HepG2 (cell line): Measurements from ENCODE around the gene RSKR. TPM values are rescaled to one million over a fixed set of nuclear protein-coding genes. Genes with fewer than 3 reads are reported as not detected.

Experiments
- ATAC-seq: fragments of 200-7000 bp; cut with Tn5 transposase; 3 replicates; pipeline ENCODE4 v1.9.1; 2020; ENCODE audit warnings: mild to moderate bottlenecking, moderate library complexity
- BruUV-seq: library from RNA; stranded (reverse); fragments of 400-500 nt; replicated peaks from 2 replicates; lab custom pipeline; 2021; lab: Mats Ljungman, UMichigan
- CTCF ChIA-PET: fragments of 300-600 bp; formaldehyde crosslinking; extraction: SDS; loops from one replicate; lab custom pipeline; 2021; ENCODE audit warnings: low total read pairs, inconsistent platforms, low intra/inter-chr PET ratio; lab: Yijun Ruan, JAX
- POLR2A ChIA-PET: fragments of 350-600 bp; sonication (Branson Sonifier 250); formaldehyde crosslinking; loops from one replicate; lab custom pipeline; 2020; ENCODE audit warnings: antibody characterized with exemption, inconsistent platforms; lab: Yijun Ruan, JAX
- DNase-seq: peaks from one replicate; pipeline ENCODE4 v3.0.0-alpha.2; 2015; ENCODE audit warnings: low spot score
- FAIRE-seq: peaks from 3 replicates; lab custom pipeline; 2011; peaks lifted over from hg19 to GRCh38; lab: Jason Lieb, UNC
- H2AFZ ChIP-seq: one replicate; pipeline ENCODE4 v1.6.1; 2011; ENCODE audit warnings: low read length, inconsistent platforms
- H3K27ac ChIP-seq: fragments of 300-600 bp; 3 replicates; pipeline ENCODE4 v1.8.0; 2011; ENCODE audit warnings: mixed run types, mild to moderate bottlenecking, mixed read lengths, low read length, inconsistent platforms; ENCODE audit not compliant: insufficient read depth; ENCODE audit errors: extremely low read length
- H3K27me3 ChIP-seq, 2 experiments: fragments of 200-600 bp in 1 of 2; 2 replicates in 1 of 2; 3 replicates in 1 of 2; pipeline versions ENCODE4 v1.6.0 to v1.8.0; 2011; ENCODE audit warnings: low read length in 2 of 2, mild to moderate bottlenecking in 2 of 2, moderate library complexity in 2 of 2, inconsistent platforms in 1 of 2; ENCODE audit not compliant: insufficient read depth in 2 of 2, control insufficient read depth in 1 of 2
- H3K36me3 ChIP-seq, 2 experiments: fragments of 200-600 bp in 1 of 2; replicated peaks in 1 of 2; 2 replicates in 1 of 2; 3 replicates in 1 of 2; pipeline versions ENCODE4 v1.5.1 to v1.8.0; 2011; ENCODE audit warnings: low read length in 2 of 2, inconsistent platforms in 1 of 2; ENCODE audit not compliant: insufficient read depth in 2 of 2, control insufficient read depth in 1 of 2
- H3K4me1 ChIP-seq: 2 replicates; pipeline ENCODE4 v1.5.1; 2012; ENCODE audit warnings: low read length, inconsistent platforms; ENCODE audit not compliant: insufficient read depth
- H3K4me2 ChIP-seq: 2 replicates; pipeline ENCODE4 v1.6.0; 2011; ENCODE audit warnings: low read depth, low read length, inconsistent platforms
- H3K4me3 ChIP-seq, 3 experiments: fragments of 200-600 bp in 1 of 3; sonication (generic), shearing (Covaris generic) in 1 of 3; replicated peaks in 1 of 3; 2 replicates each; pipeline ENCODE4 v1.5.1; 2011 to 2016; ENCODE audit warnings: low read length in 3 of 3, inconsistent platforms in 2 of 3, low read depth in 2 of 3, mild to moderate bottlenecking in 2 of 3, control low read depth in 1 of 3, mixed read lengths in 1 of 3; ENCODE audit not compliant: insufficient read depth in 1 of 3
- H3K79me2 ChIP-seq: one replicate; pipeline ENCODE4 v1.6.1; 2011; ENCODE audit warnings: low read length, inconsistent platforms; ENCODE audit not compliant: insufficient read depth
- H3K9ac ChIP-seq: 2 replicates; pipeline ENCODE4 v1.6.0; 2011; ENCODE audit warnings: mild to moderate bottlenecking, low read depth, low read length, inconsistent platforms; ENCODE audit not compliant: insufficient read depth
- H3K9me3 ChIP-seq: 2 replicates; pipeline ENCODE4 v1.5.1; 2012; ENCODE audit warnings: mild to moderate bottlenecking, low read length
- H4K20me1 ChIP-seq: 2 replicates; pipeline ENCODE4 v1.6.0; 2011; ENCODE audit warnings: inconsistent platforms, mild to moderate bottlenecking, low read length, moderate library complexity; ENCODE audit not compliant: insufficient read depth
- ADNP ChIP-seq: sonication (generic); formaldehyde crosslinking; IDR thresholded peaks from 2 replicates; pipeline ENCODE4 v1.4.0; 2020; ENCODE audit warnings: missing genetic modification reagents
- BCL3 ChIP-seq: sonication (generic); formaldehyde crosslinking; IDR thresholded peaks from 2 replicates; pipeline ENCODE4 v1.5.1; 2020; ENCODE audit warnings: mild to moderate bottlenecking, missing genetic modification reagents, moderate library complexity
- CHD4 ChIP-seq: fragments of 200-600 bp; sonication (generic); IDR thresholded peaks from 2 replicates; pipeline ENCODE4 v1.7.0; 2017; ENCODE audit warnings: mild to moderate bottlenecking, low read length, borderline replicate concordance
- ELF1 ChIP-seq: sonication (generic); formaldehyde crosslinking; IDR thresholded peaks from 2 replicates; pipeline ENCODE4 v1.4.0; 2020; ENCODE audit warnings: missing genetic modification reagents
- RBM22 ChIP-seq: fragments of 200-400 bp; formaldehyde crosslinking; optimal IDR thresholded peaks from 2 replicates; pipeline ENCODE3; 2017; ENCODE audit warnings: mild to moderate bottlenecking, low read length, moderate library complexity
- XRCC5 ChIP-seq: fragments of 200-400 bp; formaldehyde crosslinking; optimal IDR thresholded peaks from 2 replicates; pipeline ENCODE3; 2017; ENCODE audit warnings: mild to moderate bottlenecking, low read length
- ZC3H13 ChIP-seq: sonication (generic); formaldehyde crosslinking; IDR thresholded peaks from 2 replicates; pipeline ENCODE4 v1.8.1; 2023; ENCODE audit warnings: mild to moderate bottlenecking, missing genetic modification reagents, moderate library complexity
- ZNF121 ChIP-seq: sonication (generic); formaldehyde crosslinking; IDR thresholded peaks from 2 replicates; pipeline ENCODE4 v1.5.0; 2020; ENCODE audit warnings: mild to moderate bottlenecking, missing genetic modification reagents
- ZNF124 ChIP-seq: sonication (generic); formaldehyde crosslinking; IDR thresholded peaks from 2 replicates; pipeline ENCODE4 v1.4.0; 2020; ENCODE audit warnings: missing genetic modification reagents
- ZNF143 ChIP-seq: sonication (generic); formaldehyde crosslinking; IDR thresholded peaks from 2 replicates; pipeline ENCODE4 v1.4.0; 2020; ENCODE audit warnings: missing genetic modification reagents
- ZNF335 ChIP-seq: sonication (generic); formaldehyde crosslinking; IDR thresholded peaks from 2 replicates; pipeline ENCODE4 v1.4.0; 2020; ENCODE audit warnings: missing genetic modification reagents
- ZNF547 ChIP-seq: sonication (generic); formaldehyde crosslinking; IDR thresholded peaks from 2 replicates; pipeline ENCODE4 v1.5.1; 2020; ENCODE audit warnings: mild to moderate bottlenecking, missing genetic modification reagents
- in situ Hi-C: cut with HindIII; loops from 2 replicates; pipeline ENCODE4 v1.10.0; 2017; ENCODE audit warnings: low pct_unique_long_range_greater_than_20kb; ENCODE audit not compliant: extremely low pct_ligation_motif_present
- intact Hi-C: fragments of 100-400 bp; cut with micrococcal nuclease; formaldehyde crosslinking; loops from one replicate; pipeline ENCODE4 v1.10.0; 2022; ENCODE audit not compliant: unreplicated experiment
- polyA plus RNA-seq, 8 experiments: library from polyadenylated mRNA; depleted of rRNA in 3 of 8; stranded (reverse) in 7 of 8; unstranded in 1 of 8; fragments of >200 nt; fragmentation: Illumina TruSeq in 4 of 8; extraction: Trizol in 4 of 8; gene quantifications; 2 replicates each; pipeline versions ENCODE4 v1.2.1 to v1.2.3, GENCODE V29; 2011 to 2016; ENCODE audit warnings: low read depth in 4 of 8, missing spikeins in 1 of 8, mixed read lengths in 1 of 8; ENCODE audit not compliant: insufficient read depth in 1 of 8
- total RNA-seq, 5 experiments: library from RNA; depleted of rRNA; stranded (reverse); fragments of >200 nt; fragmentation: Illumina TruSeq; extraction: Trizol; gene quantifications; 2 replicates each; pipeline ENCODE4 v1.2.3, GENCODE V29; 2016; ENCODE audit warnings: low read depth in 1 of 5

RSKR gene
- total and polyA plus RNA-seq, 2 of the 13 experiments (the other 11 are each of a cell fraction or from before 2014, with no cell fraction given), result 5.0 to 10.4 TPM

GRCh38 chr17:28613931-28614381 lies at the start of gene RSKR (continued):
- no peak for TF ChIP-seq XRCC5
- TF ChIP-seq ZNF143, result no peak
- no peak for TF ChIP-seq RBM22
- no peak for TF ChIP-seq BCL3 (CRISPR knock-in tag)

GRCh38 chr17:28663723-28664122 lies 49.7 kb upstream of the RSKR start:
- BruUV-seq, result no TSS peak
- ATAC-seq (no peak), FAIRE-seq (no peak), DNase-seq (no peak)
- peak overlapping the region in 2 of 3 experiments; percentile 88 to 91; a peak in 2 of 6 replicates for H3K4me3 ChIP-seq
- in situ Hi-C loops, result no loop called here
- ChIA-PET CTCF (no interaction called here), POLR2A (interaction anchor here (2.7 to 5.2 kb wide), 4 partner anchors 19 to 64 kb away, joined by 24 to 69 read pairs (median 33); partner anchors contain the start of genes BLTP2, NEK8, PROCA1 and RPL23A)
- peaks cover 83% of the 10 kb centered on the region for H3K79me2 ChIP-seq
- H3K36me3 ChIP-seq, result peaks cover 4 to 26% of the 10 kb centered on the region in 2 experiments; a peak in 4 of 5 replicates
- no peaks in the 10 kb centered on the region for H3K9me3 ChIP-seq
- no peaks in the 10 kb centered on the region; the same call in none of the 2 replicates for H4K20me1 ChIP-seq
- H3K4me2 ChIP-seq, result peak overlapping the region; percentile 94
- intact Hi-C loops, result loop anchor here (5.0 kb wide), 1 partner anchor 34 kb away; no protein-coding TSS in a partner anchor
- H3K27ac ChIP-seq, result peak overlapping the region; percentile 91
- H3K9ac ChIP-seq, result peak overlapping the region; percentile 94; the same call in 1 of the 2 replicates
- peaks cover 45% of the 10 kb centered on the region for H3K4me1 ChIP-seq
- no peaks in the 10 kb centered on the region; a peak in 2 of 5 replicates for H3K27me3 ChIP-seq
- H2AFZ ChIP-seq, result no peak overlapping the region
- no peak for TF ChIP-seq ADNP (CRISPR knock-in tag)
- TF ChIP-seq ZC3H13 (CRISPR knock-in tag), result no peak
- TF ChIP-seq ZNF121 (CRISPR knock-in tag), result peak; percentile 55
- TF ChIP-seq ZNF124 (CRISPR knock-in tag), result no peak
- no peak for TF ChIP-seq ZNF335 (CRISPR knock-in tag)
- no peak for TF ChIP-seq ELF1 (CRISPR knock-in tag)
- no peak for TF ChIP-seq CHD4
- no peak for TF ChIP-seq ZNF547 (CRISPR knock-in tag)
- TF ChIP-seq, all 625 proteins: peak for 1
